Stimulated activated CD4-positive, alpha-beta T cell treated with anti-CD3 and anti-CD28 coated beads, TNF-alpha, amount 100 ng/mL, for 24 hours (primary cell): ENCODE measurements around the gene IL9.

Experiments
- DNase-seq, 3 experiments: peaks; one replicate each; pipeline ENCODE4 v3.0.0-alpha.2; 2020; ENCODE audit warnings: low read depth in 3 of 3

IL9 gene

GRCh38 chr5:135895474-135896006, at the start of gene IL9:
Gene IL9, minus strand, starts transcription at chr5:135895841. Its CDS starts 25 bp downstream, at chr5:135895816.
- DNase-seq = no peak

GRCh38 chr5:135944967-135945560, 49.4 kb upstream of the IL9 start:
- no peak for DNase-seq

DNA sequence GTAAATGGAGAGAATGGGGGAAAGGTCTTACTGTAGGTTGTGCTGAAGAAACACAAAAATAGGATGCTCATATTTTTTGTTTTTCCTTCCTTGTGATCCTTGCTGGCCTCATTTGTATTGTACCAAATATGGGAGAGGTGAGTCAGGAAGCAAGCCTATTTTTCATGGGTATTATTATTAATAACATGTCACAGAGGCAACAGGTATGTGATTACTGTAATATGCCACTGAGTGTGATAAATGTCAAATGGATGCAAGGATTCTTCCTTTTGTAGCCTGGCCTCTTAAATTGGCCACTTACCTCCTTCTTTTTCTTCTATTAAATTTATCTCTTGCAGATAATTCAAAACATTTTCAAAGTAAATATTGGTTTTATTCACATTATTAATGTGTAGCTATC, 48.9 kb upstream of the IL9 start:
- DNase-seq = no peak

- DNase-seq = no peak
Observed at GRCh38 chr5:135942202-135942771, 46.6 kb upstream of the IL9 start.

DNA sequence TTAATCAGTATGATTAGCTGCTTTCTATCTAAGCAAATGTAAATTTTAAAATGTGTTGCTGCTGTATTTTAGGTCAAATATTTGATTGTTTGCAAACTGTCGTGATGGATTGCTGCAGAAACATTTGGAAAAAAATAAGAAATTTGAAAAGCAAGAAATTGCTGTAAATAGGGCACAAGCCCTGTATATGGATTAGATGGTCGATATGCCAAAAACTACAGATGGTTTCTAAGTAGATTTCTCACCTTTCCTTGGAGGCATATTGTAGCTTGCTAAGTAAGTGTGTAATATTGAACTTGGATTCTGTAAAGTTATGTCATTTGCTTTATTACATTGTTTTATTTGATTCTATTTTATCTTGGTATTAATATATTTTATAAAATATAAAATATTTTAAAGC, 46.1 kb upstream of the IL9 start:
- no peak for DNase-seq

DNA sequence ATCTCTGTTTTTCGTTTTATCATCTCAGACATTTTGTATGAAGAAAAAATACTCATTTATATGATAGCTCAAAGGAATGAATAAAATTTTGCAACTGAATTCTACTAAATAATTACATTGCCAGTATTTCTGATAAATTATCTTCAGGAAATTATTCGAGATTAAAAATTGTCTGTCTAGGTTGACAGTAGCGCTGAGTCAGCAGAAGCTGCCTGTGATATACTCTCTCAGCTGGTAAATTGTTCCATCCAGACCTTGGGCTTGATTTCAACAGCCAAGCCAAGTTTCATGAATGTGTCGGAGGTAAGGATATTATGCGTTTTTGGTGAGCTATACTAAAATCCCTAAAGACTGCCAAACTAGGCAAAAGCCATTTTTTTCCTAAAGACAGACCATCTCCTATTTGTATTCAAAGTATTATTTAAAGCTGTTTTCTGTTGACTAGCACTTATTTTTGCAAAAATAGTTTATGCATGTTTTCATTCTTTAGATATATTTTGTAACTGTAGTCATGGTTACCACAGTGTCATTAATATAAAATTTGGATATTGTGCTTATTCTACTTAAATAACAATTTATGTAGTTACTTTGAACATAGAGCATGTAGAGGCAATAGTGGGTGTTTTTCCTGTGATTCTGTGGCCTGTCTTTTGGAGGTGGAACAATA, 41.7 kb upstream of the IL9 start:
- DNase-seq = no peak

DNA sequence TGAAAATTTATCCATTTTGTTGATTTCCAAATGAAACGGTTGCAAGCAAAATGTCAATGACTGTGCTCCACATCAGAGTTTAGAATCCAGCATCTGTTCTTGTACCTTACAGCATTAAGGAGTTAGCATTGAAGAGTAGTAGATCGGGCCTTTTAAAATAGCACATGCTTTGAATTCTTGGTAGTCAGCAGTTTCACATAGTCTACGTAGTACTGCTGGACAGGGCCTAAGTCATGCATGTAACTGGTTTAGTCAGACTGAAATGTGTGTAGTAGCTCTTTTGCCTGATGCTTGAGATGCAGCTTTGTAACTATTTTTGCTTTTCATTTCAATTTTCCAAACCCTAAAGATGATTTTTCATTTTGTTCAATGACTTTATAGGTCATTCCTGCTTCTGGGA, 39.3 kb upstream of the IL9 start:
- no peak for DNase-seq

- no peak for DNase-seq
Observed at GRCh38 chr5:135930949-135931295, 35.3 kb upstream of the IL9 start.

GRCh38 chr5:135930029-135930948, 34.6 kb upstream of the IL9 start:
- DNase-seq = no peak

DNA sequence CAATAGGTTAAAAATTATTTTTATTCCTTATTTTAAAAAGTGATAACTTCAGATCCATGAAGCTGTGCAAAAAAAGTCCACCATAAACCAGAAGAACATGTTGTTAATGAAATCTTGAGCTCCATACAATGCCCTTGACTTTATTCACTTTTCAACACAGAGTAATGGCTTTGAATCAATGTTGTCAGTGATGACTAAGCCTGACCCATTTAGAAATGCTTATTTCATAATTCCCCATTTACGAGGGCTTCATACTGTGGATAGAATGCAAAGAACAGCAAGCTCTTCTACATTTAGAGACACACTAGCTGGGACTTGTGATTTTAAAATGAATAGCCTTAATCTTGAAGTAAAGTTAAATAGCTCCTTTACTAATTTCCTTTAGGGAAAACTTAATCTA, 25.7 kb upstream of the IL9 start:
- no peak for DNase-seq

DNA sequence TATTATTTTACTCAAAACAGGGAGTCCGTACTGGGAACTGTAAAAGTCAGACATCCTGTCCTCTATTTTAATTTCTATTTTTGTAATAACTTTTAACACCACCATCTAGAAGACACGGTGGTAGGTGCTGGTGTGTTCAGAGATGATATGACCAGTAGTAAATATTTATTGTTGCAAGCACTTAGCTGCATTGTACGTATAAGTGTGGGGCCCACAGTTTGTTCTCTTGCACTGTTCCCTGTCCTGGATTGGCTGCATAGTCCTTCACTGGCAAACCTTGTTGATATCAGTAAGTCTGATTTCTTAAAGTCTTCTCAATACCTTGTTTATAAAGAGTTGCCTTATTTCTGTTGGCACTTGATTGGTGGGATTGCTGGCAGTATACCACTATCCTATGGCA, 24.6 kb upstream of the IL9 start:
- no peak for DNase-seq

DNA sequence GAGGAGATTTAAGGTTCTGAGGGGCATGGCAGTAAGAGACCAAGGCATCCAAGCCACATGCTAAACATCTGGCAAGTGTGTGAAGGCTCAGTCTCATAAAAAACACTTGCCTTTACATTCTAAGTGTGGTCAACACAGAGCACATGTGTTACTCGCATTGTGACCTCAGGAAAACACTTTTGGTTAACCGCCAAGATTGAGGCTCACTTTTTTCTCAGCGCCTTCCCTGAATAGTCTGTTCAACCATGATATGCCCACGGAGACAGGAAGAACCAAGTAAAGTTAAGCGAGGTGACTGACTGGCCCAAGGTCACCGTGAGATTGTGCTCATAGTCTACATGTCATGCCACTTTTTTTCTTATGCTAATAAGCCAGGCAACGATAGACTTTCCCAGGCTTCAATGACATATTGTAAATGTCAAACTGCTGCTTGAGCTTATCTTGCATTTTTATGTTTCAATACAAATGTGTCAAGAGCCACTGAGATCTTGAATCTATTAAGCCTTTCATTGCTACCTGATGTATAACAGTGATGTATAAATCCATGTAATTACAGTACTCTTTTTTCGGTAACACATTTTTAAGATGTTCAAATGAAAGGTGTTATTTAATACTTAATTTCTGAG, 21.1 kb upstream of the IL9 start:
- no peak for DNase-seq

DNA sequence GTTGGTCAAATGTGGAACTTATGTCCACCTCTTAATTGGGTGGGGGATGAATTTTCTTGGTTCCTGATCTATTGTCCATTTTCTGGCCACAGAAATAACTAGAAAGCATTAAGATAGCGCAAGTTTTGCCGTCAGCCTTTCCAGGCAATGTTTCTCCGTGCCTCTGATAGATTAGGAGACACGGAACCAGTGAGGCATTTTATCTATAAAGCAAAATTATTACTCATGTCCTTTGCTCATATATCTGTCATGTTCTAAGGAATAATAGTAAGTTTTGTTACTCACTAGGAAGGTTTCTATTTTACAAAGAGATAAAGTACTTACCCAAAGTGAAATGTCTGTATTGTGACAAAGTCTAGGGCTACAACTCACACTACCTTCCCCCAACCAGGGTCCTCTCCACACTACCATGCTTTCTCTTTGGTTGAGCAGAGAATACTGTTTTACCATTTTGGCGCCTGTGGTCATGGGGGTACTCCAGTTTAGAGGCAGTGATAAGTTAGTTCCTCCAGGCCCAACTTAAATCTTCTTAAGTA, 19.9 kb upstream of the IL9 start:
- DNase-seq = no peak

GRCh38 chr5:135913713-135914626, 18.3 kb upstream of the IL9 start:
- DNase-seq = no peak

DNA sequence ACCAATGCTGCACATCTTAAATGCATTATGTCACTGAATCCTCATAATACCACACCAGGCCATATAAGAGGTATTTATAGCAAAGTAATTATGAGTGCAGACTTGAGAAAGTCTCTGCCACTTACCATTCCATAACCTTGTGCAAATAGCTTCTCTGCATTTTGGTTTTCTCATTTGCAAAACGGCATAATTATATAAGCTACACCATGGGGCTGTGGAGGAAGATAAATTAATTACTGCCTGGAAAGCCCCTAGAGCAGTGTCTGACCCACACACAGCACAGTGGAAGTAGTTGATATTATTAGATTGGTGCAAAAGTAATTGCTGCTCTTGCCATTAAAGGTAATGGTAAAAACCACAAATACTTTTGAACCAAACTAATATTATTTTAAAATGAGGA, 9.5 kb upstream of the IL9 start:
- DNase-seq = no peak

DNA sequence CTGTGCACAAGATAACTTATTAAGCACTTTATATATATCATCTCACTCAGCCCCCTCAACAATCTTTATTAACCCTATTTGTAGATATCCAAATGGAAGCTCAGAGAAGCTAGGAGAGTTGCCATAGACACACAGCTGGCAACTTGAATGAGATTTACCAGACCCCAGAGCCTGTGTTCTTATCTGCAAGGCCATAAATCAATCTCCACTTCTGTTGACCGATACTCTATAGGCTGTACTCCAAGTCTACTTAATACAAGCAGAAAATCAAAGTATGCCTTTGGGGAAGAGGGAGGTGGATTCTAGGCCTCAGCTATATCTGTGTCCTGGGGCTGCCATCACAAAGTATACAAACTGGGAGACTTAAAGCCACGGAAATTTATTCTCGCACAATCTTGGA, 6.0 kb upstream of the IL9 start:
- DNase-seq = no peak

- no peak for DNase-seq
Observed at GRCh38 chr5:135900276-135900675, 4.6 kb upstream of the IL9 start.

- no peak for DNase-seq
Observed at GRCh38 chr5:135898651-135899050, 3.0 kb upstream of the IL9 start.

- no peak for DNase-seq
Observed at GRCh38 chr5:135894789-135895188, 852 bp downstream of the IL9 start.

GRCh38 chr5:135894276-135894675, 1.4 kb downstream of the IL9 start:
- no peak for DNase-seq

DNA sequence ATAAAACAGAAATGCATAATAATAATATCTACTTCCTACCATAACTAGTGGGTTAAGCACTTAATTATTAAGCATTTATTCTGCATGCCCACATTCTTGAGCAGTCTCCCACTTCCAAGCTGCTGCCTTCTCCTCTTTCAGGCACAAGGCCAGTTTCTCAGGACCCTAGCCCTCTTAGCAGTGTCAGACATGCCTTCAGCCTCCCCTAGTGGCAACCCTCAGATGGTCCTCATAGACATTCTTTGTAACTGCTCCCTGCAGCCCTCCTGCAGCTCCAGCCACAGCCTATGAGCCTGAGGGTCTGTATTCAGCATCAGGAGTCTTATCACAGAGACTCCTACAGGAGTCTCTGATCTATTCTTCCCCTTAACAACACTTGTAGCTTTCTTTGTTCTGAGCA, 3.9 kb downstream of the IL9 start:
- DNase-seq = no peak
